BJ (cell line): ENCODE results near the gene HSH2D. TPM values are rescaled to one million over a fixed set of nuclear protein-coding genes. Genes with fewer than 3 reads are reported as not detected.
"Not testable (repeated sequence)": the region's sequence is repeated elsewhere in the genome, so short reads cannot be mapped to it uniquely, and the experiment has no call there.

Source experiments
- CTCF ChIA-PET: fragments of 350-600 bp; formaldehyde crosslinking; extraction: SDS; loops from one replicate; lab custom pipeline; 2021; ENCODE audit warnings: antibody characterized with exemption, inconsistent platforms; lab: Yijun Ruan, JAX
- POLR2A ChIA-PET: fragments of 300-600 bp; sonication (Branson Sonifier 250); formaldehyde crosslinking; extraction: SDS; loops from one replicate; lab custom pipeline; 2021; ENCODE audit warnings: antibody characterized with exemption; lab: Charles Lee
- DNase-seq: peaks from one replicate; pipeline ENCODE4 v3.0.0-alpha.2; 2011; ENCODE audit warnings: low read depth
- H3K27me3 ChIP-seq: 2 replicates; pipeline ENCODE4 v1.6.0; 2011; ENCODE audit warnings: low read length; ENCODE audit not compliant: control insufficient read depth, insufficient read depth
- H3K36me3 ChIP-seq: 2 replicates; pipeline ENCODE4 v1.5.1; 2011; ENCODE audit warnings: low read length; ENCODE audit not compliant: control insufficient read depth, insufficient read depth
- H3K4me3 ChIP-seq: 2 replicates; pipeline ENCODE4 v1.5.1; 2011; ENCODE audit warnings: low read depth, mild to moderate bottlenecking, control low read depth, low read length
- CTCF ChIP-seq: IDR thresholded peaks from 2 replicates; pipeline ENCODE4 v1.5.1; 2011; ENCODE audit warnings: low read depth, mild to moderate bottlenecking, control low read depth, inconsistent platforms, low read length, moderate library complexity; ENCODE audit not compliant: insufficient read depth
- polyA plus RNA-seq: library from polyadenylated mRNA; depleted of rRNA; stranded (reverse); fragments of >200 nt; gene quantifications from 2 replicates; pipeline ENCODE4 v1.2.3, GENCODE V29; 2011

Gene HSH2D
- polyA plus RNA-seq, 1 experiment, result not detected

GRCh38 chr19:16098416-16098768 is 45.1 kb upstream of the HSH2D start:
- Histone ChIP-seq H3K36me3 (peaks cover 39% of the 10 kb centered on the region), H3K27me3 (no peaks in the 10 kb centered on the region), H3K4me3 (no peak overlapping the region)
- TF ChIP-seq CTCF, result no peak
- CTCF ChIA-PET, result interaction anchor here (1.4 to 2.4 kb wide), 2 partner anchors 36 to 58 kb away, joined by 3 to 7 read pairs; no protein-coding TSS in a partner anchor
- DNase-seq, result no peak
- POLR2A ChIA-PET, result no interaction called here

- CTCF ChIA-PET, result interaction anchor here (1.1 to 2.4 kb wide), 4 partner anchors 10 to 58 kb away, joined by 3 to 7 read pairs (median 3); no protein-coding TSS in a partner anchor
- POLR2A ChIA-PET, result no interaction called here
- no peak for DNase-seq
- Histone ChIP-seq H3K27me3 (no peaks in the 10 kb centered on the region), H3K36me3 (peaks cover 39% of the 10 kb centered on the region), H3K4me3 (no peak overlapping the region)
- no peak for TF ChIP-seq CTCF
These were observed 44.7 kb upstream of the HSH2D start for GRCh38 chr19:16098821-16099220.

DNA sequence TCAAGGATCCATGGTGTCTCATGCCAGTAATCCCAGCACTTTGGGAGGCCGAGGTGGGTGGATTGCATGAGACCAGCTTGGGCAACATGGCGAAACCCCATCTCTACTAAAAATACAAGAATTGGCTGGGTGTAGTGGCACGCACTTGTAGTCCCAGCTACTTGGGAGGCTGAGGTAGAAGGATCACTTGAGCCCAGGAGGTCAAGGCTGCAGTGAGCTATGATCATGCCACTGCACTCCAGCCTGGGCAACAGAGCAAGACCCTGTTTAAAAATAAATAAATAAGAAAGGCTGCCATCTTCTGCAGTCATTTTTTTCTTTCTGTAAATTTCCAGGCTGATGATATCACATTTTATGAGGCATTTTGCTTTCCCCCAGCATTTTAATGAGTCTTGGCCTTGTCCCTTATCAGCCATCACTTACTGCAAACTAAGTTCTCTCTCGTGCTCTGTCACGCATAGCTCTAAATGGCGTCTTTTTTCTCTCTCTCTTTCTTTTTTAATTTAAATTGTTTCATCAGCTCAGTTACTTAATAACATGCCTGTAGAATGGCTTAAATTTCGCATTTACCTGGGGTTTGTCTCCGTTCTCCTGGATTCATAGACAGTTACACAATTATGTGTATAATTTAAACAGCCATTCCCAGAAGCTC is 44.0 kb upstream of the HSH2D start:
- CTCF ChIA-PET, result interaction anchor here (1.1 to 2.4 kb wide), 5 partner anchors 10 to 59 kb away, joined by 3 to 7 read pairs (median 3); no protein-coding TSS in a partner anchor
- POLR2A ChIA-PET, H3K4me3 ChIP-seq, DNase-seq, H3K27me3 ChIP-seq: not testable (repeated sequence)
- peaks cover 39% of the 10 kb centered on the region for H3K36me3 ChIP-seq

DNA sequence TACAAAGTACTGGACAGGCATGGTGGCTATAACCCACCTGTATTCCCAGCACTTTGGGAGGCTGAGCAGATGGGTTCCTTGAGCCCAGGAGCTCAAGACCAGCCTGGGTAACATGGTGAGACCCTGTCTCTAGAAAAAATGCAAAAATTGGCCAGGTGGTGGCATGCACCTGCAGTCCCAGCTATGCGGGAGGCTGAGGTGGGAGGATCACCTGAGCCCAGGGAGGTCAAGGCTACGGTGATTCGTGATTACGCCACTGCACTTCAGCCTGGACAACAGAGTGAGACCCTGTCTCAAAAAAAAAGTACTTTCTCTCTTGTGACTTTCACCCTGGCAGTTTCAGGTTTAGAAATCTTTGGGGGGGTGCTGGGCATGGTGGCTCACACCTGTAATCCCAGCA is 43.0 kb upstream of the HSH2D start:
- Histone ChIP-seq H3K27me3 (no peaks in the 10 kb centered on the region), H3K36me3 (peaks cover 31% of the 10 kb centered on the region), H3K4me3 (no peak overlapping the region)
- no peak for TF ChIP-seq CTCF
- DNase-seq, result no peak
- ChIA-PET POLR2A (no interaction called here), CTCF (interaction anchor here (1.1 to 1.6 kb wide), 2 partner anchors 9 to 10 kb away, joined by 3 read pairs; no protein-coding TSS in a partner anchor)

- no peaks in the 10 kb centered on the region for H3K27me3 ChIP-seq
- POLR2A ChIA-PET, result no interaction called here
- H3K4me3 ChIP-seq, result no peak overlapping the region
- no peak for TF ChIP-seq CTCF
- peaks cover 10% of the 10 kb centered on the region for H3K36me3 ChIP-seq
- CTCF ChIA-PET, result no interaction called here
- DNase-seq, result no peak
These were observed 38.8 kb upstream of the HSH2D start for GRCh38 chr19:16104722-16105121.

- POLR2A ChIA-PET, result no interaction called here
- Histone ChIP-seq H3K36me3 (peaks cover 6% of the 10 kb centered on the region), H3K4me3 (no peak overlapping the region), H3K27me3 (no peaks in the 10 kb centered on the region)
- CTCF ChIA-PET, result interaction anchor here (2.5 kb wide), 1 partner anchor 11 kb away, joined by 6 read pairs; no protein-coding TSS in a partner anchor
- DNase-seq, result no peak
- TF ChIP-seq CTCF, result no peak
These were observed 37.4 kb upstream of the HSH2D start for GRCh38 chr19:16106121-16106520.
